Osteocyte (in vitro differentiated cells): Measurements from ENCODE around the gene DGCR6L. TPM values are rescaled to one million over a fixed set of nuclear protein-coding genes. Genes with fewer than 3 reads are reported as not detected.
"Not testable (repeated sequence)": the region's sequence is repeated elsewhere in the genome, so short reads cannot be mapped to it uniquely, and the experiment has no call there.

Source experiments
- DNase-seq: peaks from one replicate; pipeline ENCODE4 v3.0.0; 2021; ENCODE audit warnings: mixed read lengths; ENCODE audit not compliant: unreplicated experiment; ENCODE audit errors: extremely low spot score
- H3K27ac Mint-ChIP-seq: one replicate; pipeline ENCODE4 v1.8.0; 2021; ENCODE audit warnings: mild to moderate bottlenecking, mixed read lengths; ENCODE audit not compliant: unreplicated experiment
- H3K27me3 Mint-ChIP-seq: one replicate; pipeline ENCODE4 v1.8.0; 2021; ENCODE audit warnings: mixed read lengths; ENCODE audit not compliant: unreplicated experiment
- H3K36me3 Mint-ChIP-seq: one replicate; pipeline ENCODE4 v1.8.0; 2021; ENCODE audit warnings: mixed read lengths; ENCODE audit not compliant: unreplicated experiment
- H3K4me1 Mint-ChIP-seq: one replicate; pipeline ENCODE4 v1.8.0; 2021; ENCODE audit warnings: mixed read lengths; ENCODE audit not compliant: unreplicated experiment
- H3K4me3 Mint-ChIP-seq: one replicate; pipeline ENCODE4 v1.8.0; 2021; ENCODE audit warnings: mild to moderate bottlenecking, moderate library complexity, mixed read lengths; ENCODE audit not compliant: unreplicated experiment
- H3K9me3 Mint-ChIP-seq: one replicate; pipeline ENCODE4 v1.8.0; 2021; ENCODE audit warnings: mixed read lengths; ENCODE audit not compliant: unreplicated experiment
- total RNA-seq: library from RNA; stranded (reverse); gene quantifications from 2 replicates; pipeline ENCODE4 v1.2.1, GENCODE V29; 2021
- TF ChIP-seq, protein P1 (sequence below): fragments of 200-600 bp; sonication (generic); IDR thresholded peaks from 2 replicates; pipeline ENCODE4 v1.5.0; 2021; ENCODE audit warnings: antibody characterized with exemption, mild to moderate bottlenecking, moderate library complexity

DGCR6L gene
- total RNA-seq, 1 donor from 2014 or later, result 59.4 TPM

DNA sequence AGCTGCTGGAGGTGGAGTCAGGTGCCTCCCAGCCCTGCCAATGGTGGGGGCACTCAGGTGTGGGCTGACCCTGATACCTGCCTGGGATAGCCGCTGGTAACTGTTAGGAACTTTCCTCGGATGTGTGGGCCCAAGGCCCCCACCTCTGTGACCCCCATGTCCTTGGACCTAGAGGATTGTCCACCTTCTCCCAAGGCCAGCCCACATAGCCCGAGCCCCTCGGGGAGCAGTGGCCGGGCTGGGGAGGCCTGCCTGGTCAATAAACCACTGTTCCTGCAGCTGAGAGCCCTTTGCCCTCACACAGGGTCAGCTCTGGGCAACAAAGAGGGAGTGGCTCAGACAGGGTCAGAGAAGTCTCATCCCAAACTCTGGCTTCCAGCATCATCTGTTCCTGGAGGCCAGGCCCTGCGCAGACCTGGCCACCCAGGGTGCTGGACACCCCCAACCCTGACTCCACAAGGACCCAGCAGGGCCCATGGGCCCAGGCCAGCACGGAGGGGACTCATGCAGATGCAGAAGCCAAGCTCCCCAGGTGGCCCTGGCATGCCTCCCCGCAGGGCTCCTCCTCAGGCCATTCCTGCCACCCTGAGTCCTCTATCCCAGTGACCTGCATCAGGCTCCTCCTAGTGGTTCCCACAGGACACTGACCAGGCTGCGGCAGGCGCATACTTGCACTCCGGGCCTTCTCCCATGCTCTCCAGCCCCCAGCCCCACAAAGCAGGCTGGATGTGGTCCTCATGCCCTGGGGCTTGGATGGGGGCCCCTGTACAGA is 6.4 kb downstream of the DGCR6L start:
- not testable (repeated sequence) for H3K9me3 Mint-ChIP-seq, H3K4me3 Mint-ChIP-seq, H3K36me3 Mint-ChIP-seq, H3K27ac Mint-ChIP-seq, H3K27me3 Mint-ChIP-seq
- TF ChIP-seq, protein P1, sequence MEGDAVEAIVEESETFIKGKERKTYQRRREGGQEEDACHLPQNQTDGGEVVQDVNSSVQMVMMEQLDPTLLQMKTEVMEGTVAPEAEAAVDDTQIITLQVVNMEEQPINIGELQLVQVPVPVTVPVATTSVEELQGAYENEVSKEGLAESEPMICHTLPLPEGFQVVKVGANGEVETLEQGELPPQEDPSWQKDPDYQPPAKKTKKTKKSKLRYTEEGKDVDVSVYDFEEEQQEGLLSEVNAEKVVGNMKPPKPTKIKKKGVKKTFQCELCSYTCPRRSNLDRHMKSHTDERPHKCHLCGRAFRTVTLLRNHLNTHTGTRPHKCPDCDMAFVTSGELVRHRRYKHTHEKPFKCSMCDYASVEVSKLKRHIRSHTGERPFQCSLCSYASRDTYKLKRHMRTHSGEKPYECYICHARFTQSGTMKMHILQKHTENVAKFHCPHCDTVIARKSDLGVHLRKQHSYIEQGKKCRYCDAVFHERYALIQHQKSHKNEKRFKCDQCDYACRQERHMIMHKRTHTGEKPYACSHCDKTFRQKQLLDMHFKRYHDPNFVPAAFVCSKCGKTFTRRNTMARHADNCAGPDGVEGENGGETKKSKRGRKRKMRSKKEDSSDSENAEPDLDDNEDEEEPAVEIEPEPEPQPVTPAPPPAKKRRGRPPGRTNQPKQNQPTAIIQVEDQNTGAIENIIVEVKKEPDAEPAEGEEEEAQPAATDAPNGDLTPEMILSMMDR, result peak; percentile 19
- H3K4me1 Mint-ChIP-seq, result peaks cover 22% of the 10 kb centered on the region
- peak; percentile 78 for DNase-seq

DNA sequence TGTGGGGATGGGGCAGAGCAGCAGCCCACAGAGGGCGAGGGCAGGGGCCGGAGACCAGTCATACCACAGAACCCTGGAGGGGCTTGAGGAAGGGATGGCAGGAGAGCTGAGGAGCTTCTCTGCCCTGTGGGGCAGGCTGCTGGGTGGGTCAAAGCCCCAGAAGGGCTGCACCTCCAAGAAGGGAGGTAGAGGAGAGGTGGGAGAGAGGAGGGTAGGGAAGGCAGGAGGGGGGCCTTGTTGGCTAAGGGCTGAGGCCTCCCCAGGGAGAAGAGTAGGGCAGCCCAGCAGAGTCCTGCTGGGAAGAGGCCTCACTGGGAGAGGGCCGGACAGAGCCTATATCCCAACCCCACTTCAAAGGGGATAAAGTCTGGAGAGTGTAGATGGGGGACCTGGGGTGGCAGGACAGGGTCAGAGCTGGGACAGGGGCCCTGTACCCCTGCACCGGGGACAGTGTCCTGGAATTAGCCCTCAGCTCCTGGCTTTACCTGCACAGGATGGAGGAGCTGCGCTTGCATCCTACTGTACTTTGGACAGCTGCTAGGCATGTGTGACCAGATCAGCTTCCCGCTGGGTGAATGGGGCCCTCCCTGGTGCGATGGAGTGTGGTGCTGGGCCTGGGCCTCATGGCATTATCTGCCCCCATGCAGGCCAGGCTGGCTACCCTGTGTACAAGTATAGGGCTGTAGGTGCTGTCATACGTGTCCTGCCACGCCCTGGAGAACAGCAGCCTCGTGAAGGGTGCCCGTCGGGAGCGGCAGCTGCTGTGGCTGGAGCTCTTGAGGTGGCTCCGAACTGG is 7.3 kb downstream of the DGCR6L start:
- H3K36me3 Mint-ChIP-seq, result no peaks in the 10 kb centered on the region
- TF ChIP-seq, protein P1, result no peak
- H3K27ac Mint-ChIP-seq, result no peak overlapping the region
- H3K4me1 Mint-ChIP-seq, result peaks cover 15% of the 10 kb centered on the region
- DNase-seq, result peak; percentile 62
- H3K9me3 Mint-ChIP-seq, result no peaks in the 10 kb centered on the region
- H3K4me3 Mint-ChIP-seq, result no peak overlapping the region
- H3K27me3 Mint-ChIP-seq, result no peaks in the 10 kb centered on the region

DNA sequence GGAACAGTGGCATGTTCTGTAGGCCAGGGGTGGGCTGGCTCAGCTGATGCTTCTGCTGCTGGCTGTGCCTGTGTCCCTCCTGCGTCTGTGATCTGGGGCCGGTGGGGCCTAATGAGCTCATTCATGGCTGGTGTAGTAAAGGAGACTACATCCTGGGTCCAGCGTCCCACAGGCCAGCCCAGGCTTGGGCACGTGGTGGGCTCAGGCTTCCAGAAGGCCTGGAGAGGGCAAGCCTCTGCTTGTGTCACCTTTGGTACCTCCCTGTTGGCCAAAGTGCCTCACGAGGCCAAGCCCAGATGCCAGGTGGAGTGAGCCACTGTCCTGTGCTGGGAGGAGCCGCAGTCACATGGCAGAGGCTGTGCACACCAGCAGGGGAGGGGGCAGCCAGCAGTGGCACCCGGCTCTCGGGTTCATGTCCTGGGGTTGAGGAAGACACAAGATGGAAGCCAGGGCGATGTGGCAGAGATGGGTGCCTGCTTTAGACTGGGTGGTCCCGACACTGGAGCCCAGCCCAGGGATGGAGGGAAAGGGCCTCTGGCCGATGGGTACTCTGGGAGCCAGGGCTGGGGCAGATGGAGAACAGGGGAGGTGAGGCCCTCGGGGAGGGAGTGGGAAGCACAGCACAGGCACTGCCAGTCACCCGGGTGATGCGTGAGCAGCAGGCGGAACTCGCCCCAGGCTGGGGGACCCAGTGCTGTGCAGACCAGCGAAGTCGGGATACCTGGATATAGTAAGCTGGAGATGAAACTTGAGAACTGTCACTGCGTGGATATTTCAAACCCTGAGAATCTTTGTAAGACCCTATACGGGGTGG is 8.4 kb downstream of the DGCR6L start:
- not testable (repeated sequence) for H3K9me3 Mint-ChIP-seq, H3K27me3 Mint-ChIP-seq, H3K4me3 Mint-ChIP-seq, H3K27ac Mint-ChIP-seq, H3K4me1 Mint-ChIP-seq, H3K36me3 Mint-ChIP-seq
- peak; percentile 81 for DNase-seq

DNA sequence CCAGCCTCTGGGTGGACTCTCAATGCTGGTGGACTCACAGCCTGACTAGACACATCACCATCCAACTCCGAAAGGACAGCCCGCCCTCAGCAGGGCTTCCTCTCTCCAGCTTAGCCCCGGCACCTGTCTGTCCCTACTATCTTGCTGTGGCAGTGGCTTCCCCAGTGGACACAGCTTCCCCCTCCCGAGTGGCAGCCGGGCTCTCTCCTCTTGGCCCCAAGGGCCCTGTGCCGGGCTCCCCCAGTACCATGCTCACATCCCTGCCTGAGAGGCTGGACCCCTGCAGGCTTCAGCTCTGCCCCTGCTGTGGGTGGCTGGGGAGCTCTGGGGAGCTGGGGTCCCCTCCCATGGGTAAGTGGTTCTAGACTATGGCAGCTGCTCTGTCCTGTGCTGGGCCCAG is 9.1 kb downstream of the DGCR6L start:
- DNase-seq, result peak; percentile 82
- H3K27ac Mint-ChIP-seq, H3K4me1 Mint-ChIP-seq, H3K36me3 Mint-ChIP-seq, H3K4me3 Mint-ChIP-seq, H3K9me3 Mint-ChIP-seq, H3K27me3 Mint-ChIP-seq: not testable (repeated sequence)

DNA sequence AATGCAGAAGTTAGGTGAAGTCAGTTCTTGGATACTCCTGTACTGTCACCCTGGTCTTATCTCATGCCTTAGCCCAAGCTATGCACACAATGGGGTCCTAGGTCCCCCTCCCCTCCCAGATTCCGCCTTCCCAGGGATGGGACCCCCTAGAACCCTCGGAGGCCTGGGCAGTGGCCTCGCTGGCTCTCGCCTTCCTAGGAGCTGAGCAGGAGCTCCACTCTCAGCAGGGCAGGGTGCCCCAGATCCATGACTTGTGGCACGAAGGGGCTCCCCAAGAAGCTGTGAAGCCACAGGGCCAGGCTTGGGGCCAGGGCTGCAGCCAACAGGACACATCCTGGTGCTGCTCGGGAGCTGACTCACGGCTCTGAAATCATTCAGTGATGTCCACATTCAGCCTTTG is 9.7 kb downstream of the DGCR6L start:
- not testable (repeated sequence) for H3K4me3 Mint-ChIP-seq, H3K4me1 Mint-ChIP-seq, H3K9me3 Mint-ChIP-seq, H3K27ac Mint-ChIP-seq, H3K36me3 Mint-ChIP-seq, DNase-seq, H3K27me3 Mint-ChIP-seq

DNA sequence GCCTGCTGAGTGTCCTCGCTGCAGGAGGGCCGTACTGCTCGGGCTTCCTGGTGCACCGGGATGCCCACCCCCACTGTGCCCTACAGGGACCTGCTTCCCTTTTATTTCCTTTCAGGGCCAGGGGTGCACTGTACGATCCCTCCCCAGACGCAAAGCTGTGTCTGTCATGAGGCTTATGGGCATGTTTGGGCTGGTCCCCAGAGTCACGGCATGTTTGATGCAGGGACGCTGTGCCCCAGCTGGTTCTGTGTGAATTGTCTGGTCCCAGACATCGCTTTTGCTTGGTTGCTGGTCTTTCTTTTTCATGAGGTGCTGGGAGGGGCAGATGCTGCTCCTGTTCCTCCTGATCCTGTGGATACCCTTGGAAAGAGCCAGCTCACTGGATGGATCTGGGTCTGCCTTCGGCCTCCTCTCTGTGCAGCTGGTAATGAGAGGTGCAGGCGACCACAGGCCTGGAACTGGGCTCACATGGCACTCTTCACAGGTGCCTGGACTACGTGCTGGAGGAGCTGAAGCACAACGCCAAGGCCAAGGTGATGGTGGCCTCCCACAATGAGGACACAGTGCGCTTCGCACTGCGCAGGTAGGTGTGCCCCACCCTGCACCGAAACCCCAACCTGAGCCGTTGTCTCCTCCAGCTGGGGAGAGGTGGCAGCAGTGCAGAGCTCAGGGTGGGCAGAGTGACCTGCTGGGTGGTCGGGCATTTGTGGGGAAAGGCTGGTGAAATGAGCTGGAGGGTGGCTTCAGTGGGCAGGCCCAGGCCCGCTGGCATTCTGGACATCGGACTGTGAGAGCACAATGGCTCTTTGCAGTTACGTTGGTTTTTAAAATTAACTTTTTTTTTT is 10.8 kb downstream of the DGCR6L start:
- not testable (repeated sequence) for H3K9me3 Mint-ChIP-seq, H3K4me1 Mint-ChIP-seq, H3K4me3 Mint-ChIP-seq, DNase-seq, H3K27me3 Mint-ChIP-seq, H3K36me3 Mint-ChIP-seq, H3K27ac Mint-ChIP-seq

DNA sequence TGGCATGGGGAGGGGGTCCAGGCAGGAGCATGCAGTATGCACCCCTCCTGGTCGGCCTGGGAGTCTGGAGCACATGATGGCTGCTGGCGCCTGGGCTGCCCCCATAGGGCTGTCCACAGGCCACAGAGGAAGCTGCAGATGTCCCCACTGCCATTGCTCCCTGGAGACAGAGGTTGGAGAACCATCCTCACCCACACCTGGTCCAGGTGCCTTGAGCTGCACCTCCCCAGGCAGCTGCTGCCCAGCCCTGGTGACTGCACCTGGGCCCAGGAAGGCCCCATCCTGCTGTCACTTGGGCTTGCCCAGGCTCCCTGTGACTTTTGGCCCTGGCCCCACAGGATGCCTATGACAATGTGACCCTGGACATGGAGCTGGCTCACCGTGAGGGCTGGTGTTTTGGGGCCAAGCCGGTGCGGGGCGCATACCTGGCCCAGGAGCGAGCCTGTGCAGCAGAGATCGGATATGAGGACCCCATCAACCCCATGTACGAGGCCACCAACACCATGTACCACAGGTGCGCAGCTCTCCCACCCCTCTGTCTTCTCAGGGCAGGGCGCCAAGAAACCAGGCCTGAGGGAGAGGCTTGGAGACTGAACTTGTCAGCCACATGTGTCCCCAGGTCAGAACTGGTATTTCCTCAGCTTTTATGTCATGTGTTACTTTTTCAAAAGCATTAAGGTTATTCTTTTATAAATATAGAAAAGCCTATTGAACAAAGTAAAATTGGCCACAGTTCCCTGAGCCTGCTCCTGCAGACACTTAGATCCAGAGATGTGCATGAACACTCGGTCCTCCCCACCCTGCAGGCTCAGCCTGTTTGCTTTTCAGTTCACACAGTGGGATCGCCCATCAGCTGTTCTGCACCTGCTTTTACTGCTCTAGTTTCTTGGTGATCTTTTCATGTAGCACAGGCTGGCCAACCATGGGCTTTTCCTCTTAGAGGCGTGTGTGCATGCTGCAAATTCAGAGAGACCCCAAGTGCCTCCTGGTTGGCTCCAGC is 12.1 kb downstream of the DGCR6L start:
- H3K36me3 Mint-ChIP-seq, H3K27ac Mint-ChIP-seq, DNase-seq, H3K4me3 Mint-ChIP-seq, H3K9me3 Mint-ChIP-seq, H3K27me3 Mint-ChIP-seq, H3K4me1 Mint-ChIP-seq: not testable (repeated sequence)

DNA sequence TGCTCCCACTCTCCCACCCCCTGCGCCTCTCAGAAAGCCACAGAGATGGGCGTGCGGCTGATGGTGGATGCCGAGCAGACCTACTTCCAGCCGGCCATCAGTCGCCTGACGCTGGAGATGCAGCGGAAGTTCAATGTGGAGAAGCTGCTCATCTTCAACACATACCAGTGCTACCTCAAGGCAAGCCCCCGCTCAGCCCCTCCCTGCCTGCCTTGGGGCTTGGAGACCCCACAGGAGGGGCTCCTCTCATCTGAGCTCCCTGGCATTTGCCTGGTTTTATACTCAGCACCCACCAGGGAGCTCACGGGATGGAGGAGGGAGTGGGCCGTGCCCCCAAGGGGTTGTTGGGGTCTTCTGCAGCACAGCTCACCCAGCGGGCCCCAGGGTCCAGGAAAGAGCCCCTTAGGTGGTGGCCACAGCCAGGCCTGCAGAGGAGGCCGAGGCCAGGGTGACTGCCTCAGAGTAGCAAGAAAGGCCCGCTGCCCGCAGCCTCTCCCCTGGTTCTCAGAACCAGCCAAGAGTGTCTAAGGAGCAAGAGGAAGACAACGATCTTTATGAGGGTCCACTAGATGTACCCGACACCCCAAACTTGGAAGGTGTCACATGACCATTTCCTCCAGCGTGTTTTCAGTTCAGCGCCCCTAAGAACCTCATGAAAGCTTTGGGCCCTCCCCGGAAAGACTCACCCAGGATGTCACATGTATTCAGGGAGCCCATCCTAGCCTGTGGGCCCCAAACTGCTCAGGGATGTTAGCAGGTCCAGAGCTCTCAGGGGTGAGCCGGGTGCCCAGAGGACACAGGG is 13.0 kb downstream of the DGCR6L start:
- DNase-seq, H3K36me3 Mint-ChIP-seq, H3K4me3 Mint-ChIP-seq, H3K27me3 Mint-ChIP-seq, H3K27ac Mint-ChIP-seq, H3K9me3 Mint-ChIP-seq: not testable (repeated sequence)
- peaks cover 13% of the 10 kb centered on the region for H3K4me1 Mint-ChIP-seq
